ENCODE measurements around the gene CPD. TPM values are rescaled to one million over a fixed set of nuclear protein-coding genes. Genes with fewer than 3 reads are reported as not detected.

The CPD gene
- polyA plus RNA-seq, 3 donors, result 89.3 to 105 (median 92.8) TPM

DNA sequence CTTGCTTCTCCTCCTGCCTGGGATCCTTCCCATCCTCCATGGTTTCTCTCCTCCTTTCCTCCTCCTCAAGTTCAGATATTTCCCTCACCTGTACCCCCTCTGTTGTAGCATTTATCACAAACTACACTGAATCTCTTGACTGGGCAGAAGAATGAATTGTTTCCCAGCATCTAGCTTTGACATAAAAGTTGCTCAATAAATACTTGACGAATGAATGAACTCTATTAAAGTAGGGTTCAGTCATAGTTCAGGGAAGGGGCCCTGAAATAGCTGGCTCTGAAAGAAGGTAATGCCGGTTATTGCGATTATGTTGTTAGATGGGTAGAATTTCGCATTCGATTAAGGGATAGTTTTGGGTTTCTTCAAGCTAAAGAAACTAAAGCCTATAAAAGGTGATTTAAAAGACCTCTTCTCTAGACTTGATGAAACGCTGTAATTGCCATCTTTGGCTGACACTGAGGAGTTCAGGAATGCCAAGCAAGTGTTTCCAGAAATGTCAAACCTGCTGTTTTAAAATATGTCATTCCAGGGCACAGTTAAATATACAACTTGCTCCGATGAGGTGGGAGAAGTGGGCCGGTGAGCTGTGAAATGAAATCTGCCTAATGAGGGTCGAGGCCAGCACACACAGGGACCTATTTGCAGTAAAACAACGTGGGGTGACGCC is 1.0 kb upstream of the CPD start:
- no peak for DNase-seq (ENCODE audit: extremely low read depth in 1 of 11, low read depth in 9 of 11, low spot score in 4 of 11)

DNA sequence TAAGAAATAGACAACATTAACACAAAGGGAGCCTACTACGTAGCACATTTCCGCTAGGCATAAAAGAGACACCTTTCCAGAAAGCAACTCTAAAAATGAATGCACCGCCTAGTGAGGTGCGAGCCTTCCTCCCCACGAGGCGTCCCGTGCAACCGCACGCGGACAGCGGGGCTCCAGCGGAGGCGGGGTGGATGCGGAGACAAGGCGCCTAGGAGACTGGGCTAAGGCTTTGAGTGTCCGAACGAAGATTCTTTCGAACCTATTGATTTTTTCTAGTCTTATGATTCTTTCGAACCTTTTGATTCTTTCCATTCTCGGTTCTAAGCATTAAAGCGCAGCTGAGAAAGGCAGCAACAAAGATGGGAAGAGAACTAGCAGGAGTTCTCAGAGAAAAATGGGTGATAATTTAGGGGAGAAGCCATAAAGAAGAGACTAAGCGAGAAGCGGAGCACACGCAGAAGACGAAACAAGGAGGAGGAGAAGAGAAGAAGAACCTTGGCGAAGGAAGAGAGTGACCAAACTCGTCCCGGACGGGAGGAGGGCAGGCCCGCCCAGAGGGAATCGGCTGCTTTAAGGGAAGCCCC is 394 bp upstream of the CPD start:
- peak in 2 of 11 donors; percentile 32 to 35 for DNase-seq (ENCODE audit: extremely low read depth in 1 of 11, low read depth in 9 of 11, low spot score in 4 of 11)

- DNase-seq (ENCODE audit: extremely low read depth in 1 of 11, low read depth in 9 of 11, low spot score in 4 of 11), result no peak
Measured at GRCh38 chr17:30379303-30379902, 676 bp downstream of the CPD start.

GRCh38 chr17:30379903-30380381 is 1.2 kb downstream of the CPD start:
- no peak for DNase-seq (ENCODE audit: extremely low read depth in 1 of 11, low read depth in 9 of 11, low spot score in 4 of 11)

- no peak for DNase-seq (ENCODE audit: extremely low read depth in 1 of 11, low read depth in 9 of 11, low spot score in 4 of 11)
Measured at GRCh38 chr17:30380643-30381339, 2.1 kb downstream of the CPD start.

GRCh38 chr17:30381340-30381659 is 2.6 kb downstream of the CPD start:
- DNase-seq (ENCODE audit: extremely low read depth in 1 of 11, low read depth in 9 of 11, low spot score in 4 of 11), result no peak

DNA sequence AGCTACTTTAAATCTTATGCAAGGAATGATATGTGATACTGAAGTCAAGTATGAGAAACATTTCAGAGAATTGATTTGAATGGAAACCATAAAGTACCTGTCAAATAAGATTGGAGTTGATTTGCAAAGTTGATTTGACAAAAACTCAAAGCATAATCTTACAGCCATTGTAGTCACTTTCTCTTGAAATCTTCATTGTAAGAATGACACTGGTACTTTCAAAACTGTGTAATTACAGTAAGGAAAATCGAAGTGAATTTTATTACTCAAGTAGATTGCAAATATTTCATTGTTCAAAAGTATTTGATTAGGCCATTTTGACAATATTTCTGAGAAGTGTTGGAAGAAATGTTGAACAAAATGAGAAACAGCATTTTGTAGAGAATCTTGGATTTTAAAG is 3.6 kb downstream of the CPD start:
- DNase-seq (ENCODE audit: extremely low read depth in 1 of 11, low read depth in 9 of 11, low spot score in 4 of 11), result no peak

- DNase-seq (ENCODE audit: extremely low read depth in 1 of 11, low read depth in 9 of 11, low spot score in 4 of 11), result no peak
Measured at GRCh38 chr17:30388321-30389179, 9.8 kb downstream of the CPD start.

- no peak for DNase-seq (ENCODE audit: extremely low read depth in 1 of 11, low read depth in 9 of 11, low spot score in 4 of 11)
Measured at GRCh38 chr17:30389756-30390300, 11.1 kb downstream of the CPD start.

GRCh38 chr17:30391534-30391933 is 12.8 kb downstream of the CPD start:
- no peak for DNase-seq (ENCODE audit: extremely low read depth in 1 of 11, low read depth in 9 of 11, low spot score in 4 of 11)

GRCh38 chr17:30393491-30393890 is 14.8 kb downstream of the CPD start:
- no peak for DNase-seq (ENCODE audit: extremely low read depth in 1 of 11, low read depth in 9 of 11, low spot score in 4 of 11)

DNA sequence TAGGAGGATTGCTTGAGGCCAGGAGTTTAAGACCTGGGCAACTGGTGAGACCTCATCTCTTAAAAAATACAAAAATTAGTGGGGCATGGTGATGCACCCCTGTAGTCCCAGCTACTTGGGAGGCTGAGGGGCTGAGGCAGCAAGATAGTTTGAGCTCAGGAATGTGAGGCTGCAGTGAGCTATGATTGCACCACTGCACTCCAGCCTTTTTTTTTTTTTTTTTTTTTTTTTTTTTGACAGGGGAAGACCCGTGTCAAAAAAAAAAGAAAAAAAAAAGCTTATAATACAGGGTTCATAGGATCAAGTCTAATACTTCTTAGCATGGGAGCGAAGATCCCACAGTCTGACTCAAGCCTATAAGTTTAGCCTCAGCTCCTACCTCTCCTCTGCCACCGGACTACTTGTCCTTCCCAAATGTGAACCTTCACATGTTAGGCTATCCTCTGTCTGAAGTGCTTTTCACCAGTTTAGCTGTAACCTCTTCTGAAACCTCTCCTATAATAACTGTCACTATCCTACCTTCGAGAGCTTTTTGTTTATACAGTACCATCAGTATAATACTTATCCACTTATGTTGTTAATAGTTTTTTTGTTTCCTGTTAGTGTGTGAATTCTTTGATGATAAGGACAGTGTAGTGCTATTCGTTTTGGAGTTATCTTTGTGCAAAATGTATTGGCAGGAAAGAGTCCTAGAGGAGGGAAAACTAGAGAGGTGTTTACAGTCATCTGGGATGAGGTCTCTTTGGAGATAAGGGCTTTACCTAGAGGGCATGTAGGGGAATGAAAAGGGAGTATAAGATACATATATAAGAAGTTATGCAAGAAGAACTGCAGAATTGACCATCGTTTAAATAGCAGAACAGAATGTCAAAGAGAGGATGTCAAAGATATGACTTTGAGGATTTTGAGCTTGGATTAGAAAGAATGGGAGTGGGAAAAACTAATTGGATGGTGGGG is 15.5 kb downstream of the CPD start:
- no peak for DNase-seq (ENCODE audit: extremely low read depth in 1 of 11, low read depth in 9 of 11, low spot score in 4 of 11)

GRCh38 chr17:30395398-30396022 is 16.8 kb downstream of the CPD start:
- no peak for DNase-seq (ENCODE audit: extremely low read depth in 1 of 11, low read depth in 9 of 11, low spot score in 4 of 11)

GRCh38 chr17:30396129-30396528 is 17.4 kb downstream of the CPD start:
- no peak for DNase-seq (ENCODE audit: extremely low read depth in 1 of 11, low read depth in 9 of 11, low spot score in 4 of 11)

DNA sequence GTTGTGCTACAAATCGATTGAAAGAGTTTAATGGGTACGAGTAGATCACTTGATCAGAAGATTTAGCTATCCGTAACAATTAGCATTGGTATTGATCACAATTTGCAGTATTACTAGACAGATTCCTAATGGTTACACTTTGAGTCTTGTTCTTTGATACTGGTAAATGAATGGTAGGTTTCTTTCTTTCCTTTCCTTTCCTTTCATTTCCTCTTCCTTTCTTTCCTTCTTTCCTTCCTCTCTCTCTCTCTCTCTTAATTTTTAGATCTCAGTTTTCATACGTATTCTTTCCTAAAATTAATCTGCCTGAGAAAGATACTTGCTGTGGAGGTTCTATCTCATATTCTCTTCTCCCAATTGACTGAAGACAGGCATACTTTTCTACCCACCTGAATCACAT is 17.9 kb downstream of the CPD start:
- DNase-seq (ENCODE audit: extremely low read depth in 1 of 11, low read depth in 9 of 11, low spot score in 4 of 11), result no peak

GRCh38 chr17:30398328-30399041 is 19.8 kb downstream of the CPD start:
- DNase-seq (ENCODE audit: extremely low read depth in 1 of 11, low read depth in 9 of 11, low spot score in 4 of 11), result no peak

DNA sequence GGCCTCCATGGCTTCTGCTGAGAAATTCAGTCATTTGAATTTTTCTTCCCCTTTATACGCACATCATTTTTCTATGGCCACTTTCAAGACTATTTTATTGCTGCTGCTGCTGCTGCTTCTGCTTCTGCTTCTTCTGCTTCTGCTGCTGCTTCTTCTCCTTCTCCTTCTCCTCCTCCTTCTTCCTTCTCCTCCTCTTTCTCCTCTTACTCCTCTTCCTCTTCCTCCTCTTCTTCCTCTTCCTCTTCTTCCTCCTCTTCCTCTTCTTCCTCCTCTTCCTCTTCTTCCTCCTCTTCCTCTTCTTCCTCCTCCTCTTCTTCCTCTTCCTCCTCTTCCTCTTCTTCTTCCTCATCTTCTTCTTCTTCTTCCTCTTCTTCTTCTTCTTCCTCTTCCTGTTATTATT is 22.4 kb downstream of the CPD start:
- no peak for DNase-seq (ENCODE audit: extremely low read depth in 1 of 11, low read depth in 9 of 11, low spot score in 4 of 11)

All from renal cortex interstitium (tissue), 11 donors.